NCI-H526 treated with DMSO at 0.1 percent for 48 hours (cell line): ENCODE results near the gene CEP170.
"Not testable (repeated sequence)": the region's sequence is repeated elsewhere in the genome, so short reads cannot be mapped to it uniquely, and the experiment has no call there.

Source experiments
- DNase-seq: peaks from one replicate; lab custom pipeline; 2025; lab: John Stamatoyannopoulos, UW

CEP170 gene

GRCh38 chr1:243233908-243234307 is 21.2 kb downstream of the CEP170 start:
- DNase-seq, result no peak

- DNase-seq, result no peak
Measured at GRCh38 chr1:243230914-243231313, 24.2 kb downstream of the CEP170 start.

- DNase-seq, result no peak
Measured at GRCh38 chr1:243229526-243229925, 25.6 kb downstream of the CEP170 start.

GRCh38 chr1:243227622-243228021 is 27.5 kb downstream of the CEP170 start:
- DNase-seq, result no peak

- no peak for DNase-seq
Measured at GRCh38 chr1:243218059-243218458, 37.0 kb downstream of the CEP170 start.

GRCh38 chr1:243217349-243217748 is 37.7 kb downstream of the CEP170 start:
- DNase-seq, result no peak

- no peak for DNase-seq
Measured at GRCh38 chr1:243216741-243217140, 38.3 kb downstream of the CEP170 start.

GRCh38 chr1:243215276-243215875 is 39.7 kb downstream of the CEP170 start:
- not testable (repeated sequence) for DNase-seq

GRCh38 chr1:243213045-243213787 is 41.9 kb downstream of the CEP170 start:
- DNase-seq, result no peak

GRCh38 chr1:243211984-243212383 is 43.1 kb downstream of the CEP170 start:
- not testable (repeated sequence) for DNase-seq

GRCh38 chr1:243205026-243205501 is 50.0 kb downstream of the CEP170 start:
- DNase-seq, result not testable (repeated sequence)

GRCh38 chr1:243204336-243204735 is 50.7 kb downstream of the CEP170 start:
- DNase-seq, result not testable (repeated sequence)

GRCh38 chr1:243203196-243203595 is 51.9 kb downstream of the CEP170 start:
- not testable (repeated sequence) for DNase-seq

GRCh38 chr1:243201316-243201715 is 53.8 kb downstream of the CEP170 start:
- DNase-seq, result not testable (repeated sequence)

GRCh38 chr1:243197524-243197923 is 57.6 kb downstream of the CEP170 start:
- not testable (repeated sequence) for DNase-seq

GRCh38 chr1:243193330-243193729 is 61.8 kb downstream of the CEP170 start:
- not testable (repeated sequence) for DNase-seq

GRCh38 chr1:243186201-243186995 is 68.7 kb downstream of the CEP170 start:
- DNase-seq, result not testable (repeated sequence)

- DNase-seq, result not testable (repeated sequence)
Measured at GRCh38 chr1:243184787-243185186, 70.3 kb downstream of the CEP170 start.

- not testable (repeated sequence) for DNase-seq
Measured at GRCh38 chr1:243183661-243184060, 71.4 kb downstream of the CEP170 start.

GRCh38 chr1:243183176-243183575 is 71.9 kb downstream of the CEP170 start:
- DNase-seq, result not testable (repeated sequence)

GRCh38 chr1:243179720-243180119 is 75.4 kb downstream of the CEP170 start:
- DNase-seq, result no peak

- not testable (repeated sequence) for DNase-seq
Measured at GRCh38 chr1:243177792-243178191, 77.3 kb downstream of the CEP170 start.
